Loucy (cell line): ENCODE results near the gene SMCHD1.

Experiments used
- H2AFZ ChIP-seq: fragments of 200-600 bp; sonication (generic); 2 replicates; pipeline ENCODE4 v1.6.0; 2016; ENCODE audit warnings: antibody characterized with exemption, mild to moderate bottlenecking, low read length, moderate library complexity
- H3F3A ChIP-seq: fragments of 200-600 bp; 2 replicates; pipeline ENCODE4 v1.6.0; 2016; ENCODE audit warnings: antibody characterized with exemption, low read depth, mild to moderate bottlenecking
- H3K27me3 ChIP-seq: fragments of 200-600 bp; sonication (generic); 2 replicates; pipeline ENCODE4 v1.6.1; 2014; ENCODE audit warnings: low read length, mild to moderate bottlenecking; ENCODE audit not compliant: insufficient read depth, poor library complexity, severe bottlenecking
- H3K36me3 ChIP-seq: fragments of 200-600 bp; sonication (generic); 2 replicates; pipeline ENCODE4 v1.6.1; 2016; ENCODE audit warnings: low read length; ENCODE audit not compliant: insufficient read depth
- H3K4me1 ChIP-seq: fragments of 200-600 bp; sonication (generic); 2 replicates; pipeline ENCODE4 v1.5.1; 2014; ENCODE audit warnings: low read length, mild to moderate bottlenecking; ENCODE audit not compliant: insufficient read depth, poor library complexity, severe bottlenecking
- H3K4me2 ChIP-seq: fragments of 200-600 bp; sonication (generic); 2 replicates; pipeline ENCODE4 v1.6.0; 2014; ENCODE audit warnings: antibody characterized with exemption, low read length, low read depth, mild to moderate bottlenecking; ENCODE audit not compliant: poor library complexity, severe bottlenecking
- H3K4me3 ChIP-seq: fragments of 200-600 bp; sonication (generic); 2 replicates; pipeline ENCODE4 v1.5.1; 2014; ENCODE audit warnings: low read length, mild to moderate bottlenecking, mixed read lengths; ENCODE audit not compliant: poor library complexity, severe bottlenecking
- H3K79me2 ChIP-seq: fragments of 200-600 bp; sonication (generic); 2 replicates; pipeline ENCODE4 v1.6.1; 2014; ENCODE audit warnings: low read length; ENCODE audit not compliant: insufficient read depth
- H3K9ac ChIP-seq: fragments of 200-600 bp; sonication (generic); 2 replicates; pipeline ENCODE4 v1.6.0; 2014; ENCODE audit warnings: mild to moderate bottlenecking, low read depth, low read length, moderate library complexity; ENCODE audit not compliant: poor library complexity, severe bottlenecking
- H3K9me2 ChIP-seq: fragments of 200-600 bp; sonication (generic); replicated peaks from 2 replicates; pipeline ENCODE4 v1.6.1; 2016; ENCODE audit warnings: low read depth, low read length, mixed read lengths
- H3K9me3 ChIP-seq: fragments of 200-600 bp; sonication (generic); 2 replicates; pipeline ENCODE4 v1.6.1; 2014; ENCODE audit warnings: mild to moderate bottlenecking, antibody characterized with exemption, low read length, low read depth; ENCODE audit not compliant: insufficient read depth
- H4K20me1 ChIP-seq: fragments of 200-600 bp; sonication (generic); 2 replicates; pipeline ENCODE4 v1.6.0; 2014; ENCODE audit warnings: antibody characterized with exemption, low read length, mild to moderate bottlenecking; ENCODE audit not compliant: insufficient read depth, poor library complexity, severe bottlenecking
- EZH2phosphoT487 ChIP-seq: fragments of 200-600 bp; IDR thresholded peaks from 2 replicates; pipeline ENCODE4 v1.6.1; 2018; ENCODE audit warnings: antibody characterized with exemption, mild to moderate bottlenecking, moderate library complexity, borderline replicate concordance
- TF ChIP-seq, protein P1 (sequence below): fragments of 200-600 bp; sonication (generic); conservative IDR thresholded peaks from 2 replicates; pipeline ENCODE4 v1.5.1; 2014; ENCODE audit warnings: mild to moderate bottlenecking, antibody characterized with exemption, low read length

Gene SMCHD1

GRCh38 chr18:2715990-2716389 lies 60.5 kb downstream of the SMCHD1 start:
- peaks cover 47% of the 10 kb centered on the region for H3K79me2 ChIP-seq
- H3K4me3 ChIP-seq: no peak overlapping the region
- no peaks in the 10 kb centered on the region for H3K4me1 ChIP-seq
- H3F3A ChIP-seq: no peaks in the 10 kb centered on the region
- H3K9me3 ChIP-seq: no peaks in the 10 kb centered on the region
- no peaks in the 10 kb centered on the region for H3K27me3 ChIP-seq
- TF ChIP-seq, protein P1, sequence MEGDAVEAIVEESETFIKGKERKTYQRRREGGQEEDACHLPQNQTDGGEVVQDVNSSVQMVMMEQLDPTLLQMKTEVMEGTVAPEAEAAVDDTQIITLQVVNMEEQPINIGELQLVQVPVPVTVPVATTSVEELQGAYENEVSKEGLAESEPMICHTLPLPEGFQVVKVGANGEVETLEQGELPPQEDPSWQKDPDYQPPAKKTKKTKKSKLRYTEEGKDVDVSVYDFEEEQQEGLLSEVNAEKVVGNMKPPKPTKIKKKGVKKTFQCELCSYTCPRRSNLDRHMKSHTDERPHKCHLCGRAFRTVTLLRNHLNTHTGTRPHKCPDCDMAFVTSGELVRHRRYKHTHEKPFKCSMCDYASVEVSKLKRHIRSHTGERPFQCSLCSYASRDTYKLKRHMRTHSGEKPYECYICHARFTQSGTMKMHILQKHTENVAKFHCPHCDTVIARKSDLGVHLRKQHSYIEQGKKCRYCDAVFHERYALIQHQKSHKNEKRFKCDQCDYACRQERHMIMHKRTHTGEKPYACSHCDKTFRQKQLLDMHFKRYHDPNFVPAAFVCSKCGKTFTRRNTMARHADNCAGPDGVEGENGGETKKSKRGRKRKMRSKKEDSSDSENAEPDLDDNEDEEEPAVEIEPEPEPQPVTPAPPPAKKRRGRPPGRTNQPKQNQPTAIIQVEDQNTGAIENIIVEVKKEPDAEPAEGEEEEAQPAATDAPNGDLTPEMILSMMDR: no peak
- no peak for TF ChIP-seq EZH2phosphoT487
- H3K4me2 ChIP-seq: no peak overlapping the region
- H3K9ac ChIP-seq: no peak overlapping the region
- H3K36me3 ChIP-seq: peaks cover 85% of the 10 kb centered on the region
- no peaks in the 10 kb centered on the region for H3K9me2 ChIP-seq
- H4K20me1 ChIP-seq: peaks cover 10% of the 10 kb centered on the region
- no peak overlapping the region for H2AFZ ChIP-seq

DNA sequence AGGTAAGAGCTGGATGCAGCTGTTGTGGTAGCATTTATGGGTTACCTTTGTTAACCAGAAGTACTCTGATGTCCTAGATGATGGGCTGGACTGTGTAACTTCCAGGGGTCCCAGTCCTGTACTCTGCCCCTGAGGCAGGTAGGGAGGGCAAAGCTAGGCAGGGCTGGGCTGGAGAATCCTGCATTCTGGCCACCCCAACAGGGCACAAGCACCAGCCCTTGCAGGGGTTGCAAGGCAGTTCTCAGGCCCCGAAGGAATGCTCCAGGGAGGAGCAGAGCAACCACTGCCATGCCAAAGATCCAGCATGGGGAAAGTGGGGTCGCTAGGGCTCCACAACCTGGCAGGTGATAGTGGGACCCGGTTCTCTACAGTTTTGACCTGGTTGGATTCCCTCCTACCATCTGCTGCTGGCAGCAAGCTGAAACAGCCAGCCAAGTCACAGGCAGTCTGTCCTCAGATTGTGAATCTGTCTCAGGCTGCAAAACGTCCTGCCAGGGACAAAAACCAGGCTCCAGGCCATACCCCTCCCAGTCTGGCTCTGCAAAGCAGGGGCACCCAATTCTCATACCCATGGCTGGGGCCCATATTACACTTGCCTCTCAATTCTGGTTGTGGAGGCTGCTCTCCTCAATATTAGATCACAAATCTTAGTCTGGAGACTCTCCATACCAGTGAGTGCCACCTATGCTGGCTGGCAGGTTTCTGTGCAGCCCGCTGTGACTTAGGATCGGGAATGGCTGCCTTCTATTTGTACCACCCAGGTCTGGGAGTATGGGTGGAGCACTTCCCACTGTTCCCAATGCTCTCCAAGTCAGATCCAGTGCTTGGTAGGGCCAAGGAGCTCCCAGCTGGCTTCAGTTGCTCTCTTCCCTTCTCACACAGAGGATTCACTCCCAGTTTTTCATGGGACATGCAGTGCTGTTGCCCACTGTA lies 61.1 kb downstream of the SMCHD1 start:
- Histone ChIP-seq H3K4me3 (no peak overlapping the region), H3K9me3 (no peaks in the 10 kb centered on the region), H3K36me3 (peaks cover 88% of the 10 kb centered on the region), H3K27me3 (no peaks in the 10 kb centered on the region), H3K9me2 (no peaks in the 10 kb centered on the region), H3K4me1 (no peaks in the 10 kb centered on the region), H4K20me1 (peaks cover 14% of the 10 kb centered on the region), H3K79me2 (peaks cover 46% of the 10 kb centered on the region), H3K4me2 (no peak overlapping the region), H3F3A (no peaks in the 10 kb centered on the region), H2AFZ (no peak overlapping the region), H3K9ac (no peak overlapping the region)
- TF ChIP-seq, protein P1: no peak
- no peak for TF ChIP-seq EZH2phosphoT487

GRCh38 chr18:2717407-2717806 lies 61.9 kb downstream of the SMCHD1 start:
- Histone ChIP-seq H3K4me2 (no peak overlapping the region), H3K9me2 (no peaks in the 10 kb centered on the region), H2AFZ (no peak overlapping the region), H3K79me2 (peaks cover 42% of the 10 kb centered on the region), H3K9me3 (no peaks in the 10 kb centered on the region), H3K4me3 (no peak overlapping the region), H3K36me3 (peaks cover 88% of the 10 kb centered on the region), H3K27me3 (no peaks in the 10 kb centered on the region), H3K4me1 (no peaks in the 10 kb centered on the region), H3F3A (no peaks in the 10 kb centered on the region), H4K20me1 (peaks cover 14% of the 10 kb centered on the region), H3K9ac (no peak overlapping the region)
- TF ChIP-seq, protein P1: no peak
- no peak for TF ChIP-seq EZH2phosphoT487
